Skin of body (tissue), 3 donors: Measurements from ENCODE around the gene AQP9. TPM values are rescaled to one million over a fixed set of nuclear protein-coding genes. Genes with fewer than 3 reads are reported as not detected.

Experiments used
- DNase-seq: peaks from one replicate; lab custom pipeline; 2025; lab: John Stamatoyannopoulos, UW
- small RNA-seq: library from RNA; depleted of rRNA; stranded (forward); fragments of <200 nt; gene quantifications from one replicate; pipeline ENCODE3, GENCODE V24; 2014; ENCODE audit warnings: low replicate concordance
- total RNA-seq: library from RNA; depleted of rRNA; stranded (reverse); fragments of >200 nt; gene quantifications from one replicate; pipeline ENCODE4 v1.2.3, GENCODE V29; 2014

The AQP9 gene
- total RNA-seq, 1 donor from 2014 or later: 7.3 TPM

- DNase-seq: no peak
Measured at GRCh38 chr15:58224068-58224467, 85.9 kb downstream of the AQP9 start.

GRCh38 chr15:58227706-58228543, 89.7 kb downstream of the AQP9 start:
- DNase-seq: peak; percentile 32

- DNase-seq: no peak
Measured at GRCh38 chr15:58228718-58229117, 90.5 kb downstream of the AQP9 start.

GRCh38 chr15:58229297-58229768, 91.2 kb downstream of the AQP9 start:
- no peak for DNase-seq

- no peak for DNase-seq
Measured at GRCh38 chr15:58232281-58233065, 94.3 kb downstream of the AQP9 start.

GRCh38 chr15:58233341-58233740, 95.2 kb downstream of the AQP9 start:
- no peak for DNase-seq

Small RNA genes within 50 kb of the gene (small RNA-seq; reads per million reads assigned to genes)
- gene MTCO3P23: not detected

Other genes starting within 250 kb of the AQP9 start
- 3.9 TPM for gene ALDH1A2, start 72.7 kb upstream of the AQP9 start, total RNA-seq